Kidney epithelial cell (primary cell): ENCODE results near the gene KRT14. TPM values are rescaled to one million over a fixed set of nuclear protein-coding genes. Genes with fewer than 3 reads are reported as not detected.

Experiments used
- DNase-seq: peaks from one replicate; pipeline ENCODE4 v3.0.0-alpha.2; 2010; ENCODE audit warnings: low read depth
- H3K27me3 ChIP-seq: 2 replicates; pipeline ENCODE4 v1.6.0; 2011; ENCODE audit warnings: low read length; ENCODE audit not compliant: control insufficient read depth, insufficient read depth
- H3K36me3 ChIP-seq: 2 replicates; pipeline ENCODE4 v1.5.1; 2011; ENCODE audit warnings: low read length; ENCODE audit not compliant: control insufficient read depth, insufficient read depth
- H3K4me3 ChIP-seq: 2 replicates; pipeline ENCODE4 v1.5.1; 2011; ENCODE audit warnings: low read depth, mild to moderate bottlenecking, control low read depth, low read length
- CTCF ChIP-seq: IDR thresholded peaks from 2 replicates; pipeline ENCODE4 v1.5.1; 2011; ENCODE audit warnings: mild to moderate bottlenecking, moderate library complexity, low read length, control low read depth, inconsistent platforms; ENCODE audit not compliant: insufficient read depth, poor library complexity, severe bottlenecking
- total RNA-seq: library from RNA; depleted of rRNA; stranded (reverse); fragments of >200 nt; gene quantifications from 2 replicates; pipeline ENCODE4 v1.2.3, GENCODE V29; 2015

Gene KRT14
- total RNA-seq, 1 donor from 2014 or later, result not detected

GRCh38 chr17:41595585-41595984 is 8.9 kb upstream of the KRT14 start:
- H3K27me3 ChIP-seq, result peaks cover 16% of the 10 kb centered on the region

GRCh38 chr17:41594363-41594915 is 7.7 kb upstream of the KRT14 start:
- no peak overlapping the region for H3K4me3 ChIP-seq
- TF ChIP-seq CTCF, result no peak
- peaks cover 16% of the 10 kb centered on the region for H3K27me3 ChIP-seq
- no peaks in the 10 kb centered on the region for H3K36me3 ChIP-seq
- no peak for DNase-seq

More at GRCh38 chr17:41595585-41595984, 8.9 kb upstream of the KRT14 start:
- Histone ChIP-seq H3K36me3 (no peaks in the 10 kb centered on the region), H3K4me3 (no peak overlapping the region)
- TF ChIP-seq CTCF, result no peak
- DNase-seq, result no peak

DNA sequence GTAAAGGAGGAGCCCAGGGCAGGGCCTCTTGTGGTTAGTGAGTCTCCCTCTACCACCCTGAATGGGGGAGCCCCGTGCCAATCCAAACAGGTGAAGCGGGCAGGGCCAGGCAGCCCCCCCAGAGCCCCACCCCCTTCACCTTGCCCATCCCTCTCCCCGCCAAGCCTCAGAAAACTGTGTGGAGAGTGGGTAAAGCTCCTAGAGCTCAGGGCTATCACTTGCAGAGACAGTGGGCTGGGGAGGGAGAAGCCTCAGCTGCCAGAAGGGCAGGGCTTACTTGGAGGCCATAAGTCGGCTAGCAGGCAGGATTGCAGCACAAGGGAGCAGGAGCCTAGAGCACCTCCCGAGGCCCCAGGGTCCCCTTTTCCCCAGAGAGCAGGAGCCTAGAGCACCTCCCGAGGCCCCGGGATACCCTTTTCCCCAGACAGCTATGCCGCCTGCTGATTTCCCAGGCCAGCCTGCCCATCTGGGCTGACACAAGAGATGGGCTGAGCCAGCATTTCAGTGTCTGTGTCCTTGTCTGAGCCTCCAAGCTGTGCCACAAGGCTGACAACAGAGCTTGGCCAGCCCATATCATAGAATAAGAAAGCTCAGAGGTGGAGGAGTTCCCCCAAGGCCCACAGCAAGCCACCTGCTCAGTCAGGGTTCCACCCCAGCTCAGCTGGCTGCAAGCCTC is 6.7 kb upstream of the KRT14 start:
- no peak for TF ChIP-seq CTCF
- peaks cover 16% of the 10 kb centered on the region for H3K27me3 ChIP-seq
- DNase-seq, result no peak

GRCh38 chr17:41592601-41593305 is 6.1 kb upstream of the KRT14 start:
- Histone ChIP-seq H3K4me3 (no peak overlapping the region), H3K36me3 (no peaks in the 10 kb centered on the region), H3K27me3 (peaks cover 16% of the 10 kb centered on the region)
- DNase-seq, result no peak
- no peak for TF ChIP-seq CTCF

More for the DNA sequence above, 6.7 kb upstream of the KRT14 start:
- H3K36me3 ChIP-seq, result no peaks in the 10 kb centered on the region
- H3K4me3 ChIP-seq, result no peak overlapping the region

- H3K27me3 ChIP-seq, result peaks cover 11% of the 10 kb centered on the region
- TF ChIP-seq CTCF, result no peak
- no peaks in the 10 kb centered on the region for H3K36me3 ChIP-seq
- no peak overlapping the region for H3K4me3 ChIP-seq
- DNase-seq, result no peak
These were observed 2.6 kb upstream of the KRT14 start for GRCh38 chr17:41589301-41589700.
